ENCODE measurements around the gene RAP1GAP2. TPM values are rescaled to one million over a fixed set of nuclear protein-coding genes. Genes with fewer than 3 reads are reported as not detected.

The RAP1GAP2 gene
- polyA plus RNA-seq, 1 experiment = 2.8 TPM

DNA sequence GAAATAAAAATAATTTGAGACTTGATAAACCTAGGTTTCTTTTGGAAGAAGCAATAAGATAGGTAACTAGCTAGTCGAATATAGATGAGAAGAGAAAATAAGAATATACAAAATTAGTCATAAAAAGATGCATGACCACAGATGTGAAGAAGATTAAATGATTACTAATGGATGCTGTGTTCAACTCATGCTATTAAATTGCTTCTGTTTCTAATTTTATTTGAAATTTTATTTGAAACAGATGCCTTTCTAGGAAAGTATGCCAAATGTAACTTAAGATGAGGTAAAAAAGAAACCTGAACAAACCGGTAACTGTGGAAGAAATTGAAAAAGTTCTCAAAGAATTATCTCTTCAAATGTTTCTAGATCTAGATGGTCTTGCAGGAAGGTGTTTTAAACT, 175.6 kb downstream of the RAP1GAP2 start:
- Histone ChIP-seq H3K27ac (ENCODE audit: low read depth, low read length) (no peak overlapping the region), H3K27me3 (ENCODE audit: control insufficient read depth, insufficient read depth, low read length) (no peaks in the 10 kb centered on the region), H3K9me3 (ENCODE audit: control insufficient read depth, insufficient read depth, low read length) (no peaks in the 10 kb centered on the region), H3K4me3 (ENCODE audit: low read depth, low read length) (no peak overlapping the region)
- CTCF ChIA-PET = interaction anchor here (0.6 kb wide), 3 partner anchors 185 to 875 kb away, joined by 3 to 6 read pairs (median 5); no protein-coding TSS in a partner anchor
- POLR2A ChIA-PET = no interaction called here
- TF ChIP-seq, protein P1, sequence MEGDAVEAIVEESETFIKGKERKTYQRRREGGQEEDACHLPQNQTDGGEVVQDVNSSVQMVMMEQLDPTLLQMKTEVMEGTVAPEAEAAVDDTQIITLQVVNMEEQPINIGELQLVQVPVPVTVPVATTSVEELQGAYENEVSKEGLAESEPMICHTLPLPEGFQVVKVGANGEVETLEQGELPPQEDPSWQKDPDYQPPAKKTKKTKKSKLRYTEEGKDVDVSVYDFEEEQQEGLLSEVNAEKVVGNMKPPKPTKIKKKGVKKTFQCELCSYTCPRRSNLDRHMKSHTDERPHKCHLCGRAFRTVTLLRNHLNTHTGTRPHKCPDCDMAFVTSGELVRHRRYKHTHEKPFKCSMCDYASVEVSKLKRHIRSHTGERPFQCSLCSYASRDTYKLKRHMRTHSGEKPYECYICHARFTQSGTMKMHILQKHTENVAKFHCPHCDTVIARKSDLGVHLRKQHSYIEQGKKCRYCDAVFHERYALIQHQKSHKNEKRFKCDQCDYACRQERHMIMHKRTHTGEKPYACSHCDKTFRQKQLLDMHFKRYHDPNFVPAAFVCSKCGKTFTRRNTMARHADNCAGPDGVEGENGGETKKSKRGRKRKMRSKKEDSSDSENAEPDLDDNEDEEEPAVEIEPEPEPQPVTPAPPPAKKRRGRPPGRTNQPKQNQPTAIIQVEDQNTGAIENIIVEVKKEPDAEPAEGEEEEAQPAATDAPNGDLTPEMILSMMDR (IDR thresholded peaks at IDR 0.05; ENCODE audit: low read depth, low read length) = no peak
- no peak for DNase-seq (ENCODE audit: low read depth, low spot score)

DNA sequence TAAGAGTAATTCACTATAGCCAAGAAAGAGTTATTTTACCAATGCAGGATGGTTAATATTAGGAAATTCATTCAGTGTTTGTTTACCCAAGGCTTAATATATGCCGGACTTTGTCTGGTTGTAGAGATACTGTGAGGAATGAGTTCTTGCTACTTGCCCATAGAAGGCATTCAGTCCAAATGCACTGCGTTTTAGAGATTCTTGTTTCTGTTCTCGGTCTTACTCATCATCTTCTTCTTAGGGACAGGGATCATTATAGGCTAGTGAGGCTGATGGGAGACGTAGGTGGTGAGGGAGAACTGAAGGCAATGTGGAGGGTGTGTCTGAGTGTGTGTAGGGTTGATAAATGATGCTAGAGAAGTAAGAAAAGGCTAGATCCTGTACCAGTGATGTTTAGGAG, 176.5 kb downstream of the RAP1GAP2 start:
- POLR2A ChIA-PET = no interaction called here
- no peaks in the 10 kb centered on the region for H3K9me3 ChIP-seq (ENCODE audit: control insufficient read depth, insufficient read depth, low read length)
- H3K4me3 ChIP-seq (ENCODE audit: low read depth, low read length) = no peak overlapping the region
- H3K27me3 ChIP-seq (ENCODE audit: control insufficient read depth, insufficient read depth, low read length) = no peaks in the 10 kb centered on the region
- CTCF ChIA-PET = interaction anchor here (0.6 kb wide), 1 partner anchor 186 kb away, joined by 3 read pairs; no protein-coding TSS in a partner anchor
- TF ChIP-seq, protein P1 (IDR thresholded peaks at IDR 0.05; ENCODE audit: low read depth, low read length) = no peak
- no peak overlapping the region for H3K27ac ChIP-seq (ENCODE audit: low read depth, low read length)
- DNase-seq (ENCODE audit: low read depth, low spot score) = no peak

DNA sequence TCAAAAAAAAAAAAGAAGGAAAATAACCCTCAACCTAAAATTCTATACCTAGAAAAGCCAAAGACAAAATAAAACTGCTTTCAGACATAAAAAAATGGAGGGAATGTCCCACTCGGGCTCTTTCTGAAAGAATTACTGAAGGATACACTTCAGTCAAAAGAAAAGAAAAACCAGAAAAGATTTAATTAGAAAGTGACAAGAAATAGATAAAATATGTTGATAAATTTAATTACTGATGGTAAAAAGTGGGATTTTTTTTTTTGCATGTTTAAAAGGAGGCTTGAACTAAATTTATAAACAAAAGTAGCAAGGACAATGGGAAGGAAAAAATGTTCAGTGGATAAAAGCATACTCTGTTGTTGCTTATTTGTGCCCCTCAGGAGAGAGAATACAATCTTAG, 178.1 kb downstream of the RAP1GAP2 start:
- Histone ChIP-seq H3K9me3 (ENCODE audit: control insufficient read depth, insufficient read depth, low read length) (no peaks in the 10 kb centered on the region), H3K27me3 (ENCODE audit: control insufficient read depth, insufficient read depth, low read length) (no peaks in the 10 kb centered on the region), H3K4me3 (ENCODE audit: low read depth, low read length) (no peak overlapping the region), H3K27ac (ENCODE audit: low read depth, low read length) (no peak overlapping the region)
- ChIA-PET CTCF (no interaction called here), POLR2A (no interaction called here)
- TF ChIP-seq, protein P1 (IDR thresholded peaks at IDR 0.05; ENCODE audit: low read depth, low read length) = no peak
- DNase-seq (ENCODE audit: low read depth, low spot score) = no peak

DNA sequence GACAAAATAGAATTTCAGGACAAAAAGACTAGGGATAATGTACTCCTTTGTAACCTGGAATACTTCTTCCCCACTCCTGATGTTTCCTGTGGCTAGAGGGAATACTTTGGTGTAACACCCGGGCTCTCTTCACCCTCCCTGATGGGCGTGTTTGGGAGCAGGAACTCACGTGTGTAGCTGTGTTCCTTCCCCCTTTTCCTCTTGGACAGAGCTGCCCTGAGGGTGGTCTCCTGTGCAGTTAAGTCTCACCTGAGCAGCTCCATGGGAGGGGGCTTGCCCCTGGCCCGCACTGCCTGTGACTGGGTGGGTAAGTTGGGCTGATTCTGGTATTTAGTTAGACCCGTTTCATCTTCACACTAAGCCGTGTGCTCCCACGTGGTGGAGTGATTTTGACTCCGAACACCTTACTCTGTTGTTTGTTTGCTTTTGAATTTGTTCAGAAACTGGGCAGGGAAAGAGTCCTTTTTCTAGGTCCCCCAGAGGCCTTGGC, 179.3 kb downstream of the RAP1GAP2 start:
- Histone ChIP-seq H3K27ac (ENCODE audit: low read depth, low read length) (no peak overlapping the region), H3K27me3 (ENCODE audit: control insufficient read depth, insufficient read depth, low read length) (no peaks in the 10 kb centered on the region), H3K9me3 (ENCODE audit: control insufficient read depth, insufficient read depth, low read length) (no peaks in the 10 kb centered on the region), H3K4me3 (ENCODE audit: low read depth, low read length) (no peak overlapping the region)
- POLR2A ChIA-PET = no interaction called here
- TF ChIP-seq, protein P1 (IDR thresholded peaks at IDR 0.05; ENCODE audit: low read depth, low read length) = no peak
- CTCF ChIA-PET = interaction anchor here (0.7 kb wide), 1 partner anchor 127 kb away, joined by 4 read pairs; no protein-coding TSS in a partner anchor
- DNase-seq (ENCODE audit: low read depth, low spot score) = no peak

DNA sequence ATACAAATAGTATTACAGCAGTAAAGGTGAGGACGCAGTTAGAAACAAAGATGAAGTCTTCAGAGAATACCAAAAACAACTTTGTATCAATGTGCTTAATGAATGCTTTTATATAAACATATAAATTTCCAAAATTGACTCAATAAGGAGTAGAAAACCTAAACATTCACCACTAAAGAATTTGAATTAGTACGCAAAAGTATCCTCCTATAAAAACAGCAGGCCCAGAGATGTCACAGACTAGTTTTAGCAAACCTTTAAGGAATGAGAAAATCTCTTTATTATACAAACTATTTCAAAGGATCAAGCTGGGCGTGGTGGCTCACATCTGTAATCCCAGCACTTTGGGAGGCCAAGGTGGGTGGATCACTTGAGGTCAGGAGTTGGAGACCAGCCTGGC, 180.9 kb downstream of the RAP1GAP2 start:
- ChIA-PET POLR2A (no interaction called here), CTCF (interaction anchor here (0.7 kb wide), 1 partner anchor 9 kb away, joined by 3 read pairs; no protein-coding TSS in a partner anchor)
- DNase-seq (ENCODE audit: low read depth, low spot score) = no peak
- Histone ChIP-seq H3K27ac (ENCODE audit: low read depth, low read length) (no peak overlapping the region), H3K27me3 (ENCODE audit: control insufficient read depth, insufficient read depth, low read length) (no peaks in the 10 kb centered on the region), H3K4me3 (ENCODE audit: low read depth, low read length) (no peak overlapping the region), H3K9me3 (ENCODE audit: control insufficient read depth, insufficient read depth, low read length) (no peaks in the 10 kb centered on the region)
- TF ChIP-seq, protein P1 (IDR thresholded peaks at IDR 0.05; ENCODE audit: low read depth, low read length) = no peak

Data from AG04450 (cell line).